ENCODE results near the gene NELFB.

The NELFB gene

GRCh38 chr9:137314561-137315560 lies 59.7 kb downstream of the NELFB start:
- no peak for DNase-seq (ENCODE audit: low read depth in 2 of 2)

GRCh38 chr9:137315581-137316011 lies 60.5 kb downstream of the NELFB start:
- no peak for DNase-seq (ENCODE audit: low read depth in 2 of 2)

GRCh38 chr9:137316012-137316981 lies 61.2 kb downstream of the NELFB start:
- DNase-seq (ENCODE audit: low read depth in 2 of 2), result no peak

- no peak for DNase-seq (ENCODE audit: low read depth in 2 of 2)
Measured at GRCh38 chr9:137317021-137317717, 62.0 kb downstream of the NELFB start.

- DNase-seq (ENCODE audit: low read depth in 2 of 2), result no peak
Measured at GRCh38 chr9:137317718-137318511, 62.8 kb downstream of the NELFB start.

- DNase-seq (ENCODE audit: low read depth in 2 of 2), result no peak
Measured at GRCh38 chr9:137318602-137319001, 63.5 kb downstream of the NELFB start.

GRCh38 chr9:137319011-137319738 lies 64.0 kb downstream of the NELFB start:
- DNase-seq (ENCODE audit: low read depth in 2 of 2), result no peak

GRCh38 chr9:137319739-137320551 lies 64.8 kb downstream of the NELFB start:
- no peak for DNase-seq (ENCODE audit: low read depth in 2 of 2)

- DNase-seq (ENCODE audit: low read depth in 2 of 2), result no peak
Measured at GRCh38 chr9:137320555-137321384, 65.6 kb downstream of the NELFB start.

- DNase-seq (ENCODE audit: low read depth in 2 of 2), result no peak
Measured at GRCh38 chr9:137321726-137322361, 66.7 kb downstream of the NELFB start.
